Cardiac fibroblast (primary cell): ENCODE results near the gene CAMK2G.

Experiments used
- DNase-seq, 2 donors: peaks; one replicate each; pipeline versions ENCODE4 v3.0.0 to v3.0.0-alpha.2; 2010; ENCODE audit warnings: low read depth in 2 of 2
- H3K4me3 ChIP-seq, 2 donors: replicated peaks in 1 of 2; 1 replicate in 1 of 2; 2 replicates in 1 of 2; pipeline ENCODE4 v1.5.1; 2011; ENCODE audit warnings: low read depth in 2 of 2, low read length in 2 of 2, mild to moderate bottlenecking in 2 of 2, moderate library complexity in 1 of 2
- CTCF ChIP-seq: IDR thresholded peaks from one replicate; pipeline ENCODE4 v1.5.1; 2011; ENCODE audit warnings: low read depth, mild to moderate bottlenecking, low read length, inconsistent platforms

The CAMK2G gene

DNA sequence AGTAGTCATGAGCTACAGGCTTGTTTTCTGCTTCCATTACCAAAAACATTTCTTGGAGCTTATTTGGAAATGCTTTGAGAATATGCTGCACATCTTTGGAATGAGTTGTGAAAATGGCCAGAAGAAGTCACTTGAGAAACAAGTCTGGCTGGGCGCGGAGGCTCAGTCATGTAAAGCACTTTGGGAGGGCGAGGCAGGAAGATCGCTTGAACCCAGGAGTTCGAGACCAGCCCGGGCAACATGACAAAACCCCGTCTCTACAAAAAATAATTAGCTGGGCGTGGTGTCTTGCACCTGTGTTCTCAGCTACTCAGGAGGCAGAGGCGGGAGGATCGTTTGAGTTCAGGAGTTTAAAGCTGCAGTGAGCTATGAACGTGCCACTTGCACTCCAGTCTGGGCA lies 93.4 kb downstream of the CAMK2G start:
- DNase-seq, result no peak
- TF ChIP-seq CTCF, result no peak
- H3K4me3 ChIP-seq, result peak overlapping the region; percentile 89 to 95

DNA sequence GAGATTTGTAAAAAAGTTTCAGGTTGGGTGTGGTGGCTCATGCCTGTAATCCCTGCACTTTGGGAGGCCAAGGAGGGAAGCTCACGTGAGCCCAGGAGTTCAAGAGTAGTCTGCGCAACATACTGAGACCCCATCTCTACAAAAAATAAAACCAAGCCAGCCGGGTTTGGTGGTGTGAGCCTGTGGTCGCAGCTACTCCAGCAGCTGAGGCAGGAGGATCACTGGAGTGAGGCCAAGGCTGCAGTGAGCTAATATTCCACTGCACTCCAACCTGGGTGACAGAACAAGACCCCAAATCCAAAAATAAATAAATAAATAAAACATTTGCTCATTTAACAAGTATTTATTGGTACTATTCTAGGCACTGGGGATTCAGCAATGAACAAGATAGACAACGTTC lies 94.1 kb downstream of the CAMK2G start:
- no peak for DNase-seq
- no peak for TF ChIP-seq CTCF
- no peak overlapping the region for H3K4me3 ChIP-seq

DNA sequence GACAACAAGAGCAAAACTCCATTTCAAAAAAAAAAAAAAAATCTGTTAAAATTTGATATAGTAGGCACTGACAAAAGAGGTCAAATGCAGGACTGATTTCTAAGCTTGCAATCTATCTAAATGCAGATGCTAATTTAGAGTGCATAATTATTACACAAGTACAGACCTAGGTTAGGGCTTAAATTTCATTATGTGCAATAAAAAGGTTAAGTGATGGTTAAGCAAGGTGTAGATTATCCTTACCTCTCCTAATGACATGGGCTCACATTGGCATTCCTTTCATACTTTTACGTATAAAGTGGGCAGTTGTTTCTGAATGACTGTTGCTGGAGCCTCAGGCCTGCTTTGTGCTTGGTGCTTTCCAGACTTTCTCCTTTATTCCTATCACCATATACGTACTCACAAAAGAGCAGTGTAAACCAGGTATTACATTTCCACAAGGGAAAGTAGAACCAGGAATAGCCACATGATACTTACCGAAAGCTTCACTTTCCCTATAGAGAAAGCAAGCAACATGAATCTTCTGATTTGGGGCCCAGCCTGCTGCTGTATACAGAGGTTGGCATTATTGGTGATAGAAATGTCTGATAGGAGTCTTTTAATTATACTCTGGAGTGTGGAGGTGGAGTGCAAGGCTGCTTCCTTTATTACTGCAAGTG lies 94.7 kb downstream of the CAMK2G start:
- TF ChIP-seq CTCF, result no peak
- DNase-seq, result no peak
- no peak overlapping the region for H3K4me3 ChIP-seq

- H3K4me3 ChIP-seq, result no peak overlapping the region
- DNase-seq, result no peak
- TF ChIP-seq CTCF, result no peak
Observed at GRCh38 chr10:73779018-73779417, 95.3 kb downstream of the CAMK2G start.

DNA sequence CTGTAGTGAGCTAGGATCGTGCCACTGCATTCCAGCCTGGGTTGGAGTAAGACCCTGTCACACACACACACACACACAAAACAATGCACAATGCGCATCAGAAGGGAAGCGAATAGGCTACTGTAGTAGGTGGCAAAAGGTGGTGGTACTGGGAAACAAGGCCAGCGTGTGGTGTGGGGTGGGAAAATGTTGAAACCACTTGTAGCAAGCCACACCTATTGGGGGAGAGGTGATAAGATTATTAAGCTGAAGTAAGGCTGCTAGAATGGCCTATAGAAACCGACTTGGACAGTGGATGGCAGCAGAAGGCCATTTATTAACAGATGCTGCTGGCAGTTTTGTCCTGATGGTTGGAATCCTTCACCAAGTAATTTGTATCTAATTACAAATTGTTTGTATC lies 99.7 kb downstream of the CAMK2G start:
- peak; percentile 39 to 58 for DNase-seq
- TF ChIP-seq CTCF, result no peak
- H3K4me3 ChIP-seq, result peak overlapping the region; percentile 62

DNA sequence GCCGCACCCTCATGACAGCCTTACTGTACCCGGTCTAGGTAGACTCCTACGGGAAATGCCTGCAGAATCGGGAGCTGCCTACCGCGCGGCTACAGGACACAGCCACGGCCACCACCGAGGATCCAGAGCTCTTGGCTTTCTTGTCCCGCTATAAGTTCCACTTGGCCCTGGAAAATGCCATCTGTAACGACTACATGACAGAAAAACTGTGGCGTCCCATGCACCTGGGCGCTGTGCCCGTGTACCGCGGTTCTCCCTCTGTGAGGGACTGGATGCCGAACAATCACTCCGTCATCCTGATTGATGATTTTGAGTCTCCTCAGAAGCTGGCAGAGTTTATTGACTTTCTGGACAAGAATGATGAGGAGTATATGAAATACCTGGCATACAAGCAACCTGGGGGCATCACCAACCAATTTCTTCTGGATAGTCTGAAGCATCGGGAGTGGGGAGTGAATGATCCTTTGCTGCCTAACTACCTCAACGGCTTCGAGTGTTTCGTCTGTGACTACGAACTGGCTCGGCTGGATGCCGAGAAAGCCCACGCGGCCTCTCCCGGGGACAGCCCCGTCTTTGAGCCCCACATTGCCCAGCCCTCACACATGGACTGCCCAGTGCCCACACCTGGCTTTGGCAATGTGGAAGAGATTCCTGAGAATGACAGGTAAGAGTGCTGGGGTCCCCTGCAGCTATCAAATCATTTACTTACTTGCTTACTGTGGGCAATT lies 101.0 kb downstream of the CAMK2G start:
- peak in 1 of 2 donors; percentile 22 for DNase-seq
- H3K4me3 ChIP-seq, result peak overlapping the region; percentile 62
- no peak for TF ChIP-seq CTCF
